Forelimb muscle (tissue), 1 donor: ENCODE results near the gene GUCD1. TPM values are rescaled to one million over a fixed set of nuclear protein-coding genes. Genes with fewer than 3 reads are reported as not detected.
"Not testable (repeated sequence)": the region's sequence is repeated elsewhere in the genome, so short reads cannot be mapped to it uniquely, and the experiment has no call there.

Source experiments
- DNase-seq: peaks from one replicate; pipeline ENCODE4 v3.0.0-alpha.2; 2013; ENCODE audit warnings: low read depth
- polyA plus RNA-seq: library from polyadenylated mRNA; unstranded; fragments of 120-200 nt; gene quantifications from one replicate; pipeline ENCODE4 v1.2.1, GENCODE V29; 2013; ENCODE audit not compliant: insufficient read length

The GUCD1 gene
- polyA plus RNA-seq, 1 donor, result 69.0 TPM

DNA sequence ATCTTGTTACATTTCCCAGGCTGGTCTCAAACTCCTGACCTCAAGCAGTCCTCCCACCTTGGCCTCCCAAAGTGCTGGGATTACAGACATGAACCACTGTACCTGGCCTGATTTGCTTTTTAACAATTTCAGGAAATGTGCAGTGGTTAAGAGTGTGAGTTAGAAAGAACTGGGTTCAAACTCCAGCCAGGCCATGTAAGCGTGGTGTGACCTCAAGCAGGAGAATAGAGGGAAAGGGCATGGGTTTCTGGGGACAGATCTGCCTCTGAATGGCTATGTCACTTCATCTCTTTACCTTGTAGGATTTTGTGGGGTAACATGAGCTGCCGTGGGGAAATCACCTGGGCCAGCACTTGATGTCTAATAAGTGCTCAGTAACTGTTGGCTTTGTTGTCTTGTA is 10.1 kb upstream of the GUCD1 start:
- DNase-seq, result no peak

GRCh38 chr22:24564376-24565058 is 9.6 kb upstream of the GUCD1 start:
- DNase-seq, result no peak

- DNase-seq, result no peak
These were observed 8.3 kb upstream of the GUCD1 start for GRCh38 chr22:24563246-24563645.

DNA sequence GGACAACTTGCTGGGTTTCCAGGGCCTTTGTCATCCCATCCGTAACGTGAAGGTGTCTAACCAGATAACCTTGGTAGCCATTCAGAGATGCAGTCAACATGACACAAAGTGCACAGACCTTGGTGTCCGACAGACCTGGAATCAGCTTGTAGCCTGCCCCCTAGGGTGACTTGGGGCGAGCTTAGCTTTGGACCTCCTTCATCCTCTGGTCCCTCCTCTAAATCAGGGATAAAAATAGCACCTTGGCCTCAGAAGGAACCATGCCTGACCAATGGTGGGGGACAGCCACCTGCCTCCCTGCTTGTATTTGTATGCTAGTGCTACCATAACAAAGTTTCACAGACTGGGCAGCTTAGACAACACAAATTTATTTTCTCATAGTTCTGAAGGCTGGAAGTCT is 4.5 kb upstream of the GUCD1 start:
- DNase-seq, result no peak

GRCh38 chr22:24555165-24556039 is 464 bp upstream of the GUCD1 start, which contains the start of gene SNRPD3:
Gene SNRPD3, plus strand, starts transcription at chr22:24555999. Its CDS starts 1,676 bp downstream, at chr22:24557675.
- peak; percentile 91 for DNase-seq

DNA sequence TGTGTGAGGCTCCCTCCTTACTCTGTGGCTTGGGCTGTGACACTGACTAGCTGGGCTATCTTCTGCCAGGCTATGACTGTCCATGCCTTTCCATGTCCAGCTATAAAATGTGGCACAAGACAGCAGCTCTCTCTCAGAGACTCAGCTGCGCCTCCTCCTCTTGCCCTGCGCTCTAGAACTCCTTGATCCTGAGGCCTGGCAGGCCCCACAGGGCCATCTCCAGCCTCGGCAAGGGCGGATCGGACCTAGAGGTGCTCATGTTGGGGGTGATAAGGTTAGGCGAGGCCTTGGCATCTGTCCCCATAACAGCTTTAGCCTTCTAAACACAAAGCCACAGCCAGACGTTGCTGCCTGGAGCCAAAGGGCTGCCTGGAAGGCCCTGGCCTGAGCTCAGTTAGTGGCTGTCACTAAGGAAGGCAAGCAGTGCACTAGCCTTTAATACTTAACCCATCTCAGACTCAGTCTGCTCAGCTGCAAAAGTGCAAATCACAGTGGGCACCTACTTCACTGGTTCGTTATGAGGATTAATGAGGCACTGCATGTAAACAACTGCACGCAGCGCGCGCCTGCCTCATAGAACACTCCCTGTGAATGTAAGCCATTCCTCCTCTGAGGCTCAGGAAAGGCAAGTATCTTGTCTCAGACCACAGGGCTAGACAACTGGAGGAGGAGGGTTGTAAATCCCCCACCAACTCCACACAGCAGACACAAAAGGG is 1.2 kb downstream of the GUCD1 start:
- no peak for DNase-seq

DNA sequence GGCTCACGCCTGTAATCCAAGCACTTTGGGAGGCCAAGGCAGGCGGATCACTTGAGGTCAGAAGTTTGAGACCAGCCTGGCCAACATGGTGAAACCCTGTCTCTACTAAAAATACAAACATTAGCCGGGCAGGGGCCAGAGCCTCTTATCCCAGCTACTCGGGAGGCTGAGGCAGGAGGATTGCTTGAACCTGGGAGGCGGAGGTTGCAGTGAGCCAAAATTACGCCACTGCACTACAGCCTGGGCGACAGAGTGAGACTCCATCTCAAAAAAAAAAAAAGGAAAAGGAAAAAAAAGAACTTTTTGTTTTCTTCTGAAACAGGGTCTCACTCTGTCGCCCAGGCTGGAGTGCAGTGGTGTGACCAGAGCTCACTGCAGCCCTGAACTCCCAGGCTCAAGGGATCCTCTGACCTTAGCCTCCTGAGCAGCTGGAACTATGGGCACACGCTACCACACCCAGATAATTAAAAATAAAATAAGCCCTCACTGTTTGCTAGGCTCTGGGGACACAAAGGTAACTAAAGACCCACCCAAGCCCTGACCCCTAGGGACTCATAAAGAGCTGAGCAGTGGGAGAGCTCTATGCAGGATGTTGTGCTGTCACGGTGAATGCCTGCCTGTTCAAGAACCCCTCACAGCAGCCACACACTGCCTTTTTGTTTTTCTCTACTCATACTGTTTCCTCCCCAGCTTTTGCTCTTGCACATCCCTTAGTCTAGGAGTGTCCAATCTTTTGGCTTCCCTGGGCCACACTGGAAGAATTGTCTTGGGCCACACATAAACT is 2.2 kb downstream of the GUCD1 start:
- DNase-seq, result not testable (repeated sequence)

DNA sequence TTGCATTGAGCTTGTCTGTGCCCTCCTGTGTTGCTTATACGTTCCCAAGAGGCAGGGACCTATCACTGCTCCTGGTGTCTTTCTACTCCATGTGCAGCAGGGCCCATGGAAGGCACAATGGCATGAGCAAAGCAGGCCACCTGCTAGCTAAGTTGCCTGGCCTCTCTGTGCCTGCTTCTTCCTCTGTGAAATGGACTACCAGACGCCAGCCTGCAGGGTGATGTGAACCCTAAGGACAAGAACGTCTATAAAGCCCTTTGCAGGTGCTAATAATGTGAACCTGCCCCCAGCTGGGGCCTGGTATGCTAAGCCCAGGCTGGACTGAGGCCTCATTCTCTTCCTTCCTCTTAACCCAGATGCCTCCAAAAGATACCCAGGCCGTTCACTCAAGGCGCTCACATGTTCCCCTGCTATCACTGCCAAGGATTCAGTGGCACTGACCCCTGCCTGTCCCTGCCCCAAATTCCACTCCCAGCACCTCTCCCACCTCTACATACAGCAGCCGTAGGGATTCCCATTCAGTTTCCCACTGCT is 4.0 kb downstream of the GUCD1 start:
- DNase-seq, result no peak

GRCh38 chr22:24550028-24550901 is 4.7 kb downstream of the GUCD1 start:
- DNase-seq, result no peak

- DNase-seq, result no peak
These were observed 6.1 kb downstream of the GUCD1 start for GRCh38 chr22:24548812-24549211.

DNA sequence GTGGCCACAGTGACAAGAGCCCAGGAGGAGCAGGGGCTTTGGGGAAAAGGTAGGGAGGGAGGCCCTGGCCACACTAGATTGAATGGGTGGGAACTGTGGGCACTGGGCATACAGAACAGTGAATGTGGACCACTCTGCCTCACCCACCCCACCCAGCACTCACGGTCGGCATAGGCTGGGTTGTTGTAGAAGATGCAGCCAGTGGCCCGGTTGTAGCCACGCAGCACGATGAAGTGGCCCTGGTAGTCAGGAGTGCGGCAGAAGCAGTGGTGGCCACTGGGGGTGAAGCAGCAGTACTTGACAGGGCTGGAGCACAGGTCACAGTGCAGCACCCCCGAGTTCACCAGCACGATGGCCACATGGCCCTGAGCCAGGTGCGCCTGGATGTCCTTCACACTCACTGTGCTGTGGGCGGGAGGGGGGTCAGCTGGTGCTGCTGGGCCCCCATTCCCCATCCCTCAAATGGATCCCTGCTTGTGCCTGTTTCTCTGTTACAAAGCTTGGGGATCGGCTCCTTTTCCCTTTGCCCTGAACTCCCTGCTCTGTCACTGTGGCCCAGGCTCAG is 11.2 kb downstream of the GUCD1 start:
- DNase-seq, result no peak

DNA sequence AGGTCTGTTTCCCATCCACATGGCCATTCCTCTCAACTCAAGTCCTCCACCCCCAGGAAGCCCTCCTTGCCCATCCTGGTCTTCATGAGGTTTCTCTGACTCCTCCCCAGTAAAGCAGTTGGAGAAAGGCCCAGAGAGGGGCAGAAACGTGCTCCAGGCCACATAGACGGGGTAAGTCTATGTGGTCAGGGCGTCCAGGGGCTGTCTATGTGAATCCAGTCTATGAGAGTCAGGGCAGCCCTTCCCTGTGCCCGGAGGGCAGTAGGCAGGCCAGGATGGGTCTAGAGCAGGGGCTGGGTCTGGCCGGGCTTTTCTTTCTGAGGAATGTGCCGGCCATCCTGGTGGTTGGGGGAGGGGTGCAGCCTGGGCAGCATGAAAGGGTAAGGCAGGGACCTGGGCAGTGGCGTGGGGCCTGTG is 11.7 kb downstream of the GUCD1 start:
- no peak for DNase-seq

- no peak for DNase-seq
These were observed 12.3 kb downstream of the GUCD1 start for GRCh38 chr22:24542641-24543040.

DNA sequence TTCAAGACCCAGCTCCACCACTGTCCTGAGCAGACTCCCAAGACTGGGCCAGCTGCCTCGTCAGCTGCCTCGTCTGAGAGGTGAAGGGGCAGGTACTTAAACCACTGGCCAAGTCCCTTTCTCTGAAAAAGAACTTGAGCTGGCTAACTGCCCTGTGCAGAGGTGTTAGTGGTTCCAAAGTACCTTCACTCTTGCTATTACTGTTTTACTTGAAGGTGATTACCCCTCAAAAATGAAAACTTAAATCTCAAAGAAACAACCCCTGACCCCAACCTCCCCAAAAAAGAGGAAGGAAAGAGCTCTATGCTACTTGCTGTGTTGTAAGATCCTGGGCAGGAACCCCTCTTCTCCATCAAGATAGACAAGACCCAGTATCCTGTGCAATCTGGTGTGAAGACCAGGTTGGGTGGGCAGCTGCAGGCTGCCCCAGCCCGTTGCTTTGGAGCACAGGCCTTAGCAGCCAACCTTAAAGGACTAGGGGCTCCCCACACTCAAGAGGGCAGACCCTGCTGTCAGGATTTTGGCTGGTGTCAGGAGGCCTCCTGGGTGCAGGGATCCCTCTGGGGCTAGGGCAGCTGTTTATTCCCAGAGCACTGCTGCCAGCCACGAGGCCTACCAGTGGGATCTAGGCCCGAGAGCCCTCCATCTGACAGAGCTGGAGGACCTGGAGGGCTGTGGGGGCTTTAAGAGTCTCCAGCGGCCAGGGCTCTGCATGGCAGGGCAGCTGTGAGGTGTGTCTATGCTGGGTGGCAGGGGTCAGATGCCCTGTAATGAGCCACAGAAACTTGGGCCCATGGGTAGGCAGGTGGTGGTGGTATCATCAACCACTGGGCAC is 13.0 kb downstream of the GUCD1 start:
- DNase-seq, result no peak

GRCh38 chr22:24540470-24540869 is 14.5 kb downstream of the GUCD1 start:
- DNase-seq, result no peak

- no peak for DNase-seq
These were observed 18.8 kb downstream of the GUCD1 start for GRCh38 chr22:24536089-24536488.

- DNase-seq, result no peak
These were observed 19.6 kb downstream of the GUCD1 start for GRCh38 chr22:24535348-24535747.

DNA sequence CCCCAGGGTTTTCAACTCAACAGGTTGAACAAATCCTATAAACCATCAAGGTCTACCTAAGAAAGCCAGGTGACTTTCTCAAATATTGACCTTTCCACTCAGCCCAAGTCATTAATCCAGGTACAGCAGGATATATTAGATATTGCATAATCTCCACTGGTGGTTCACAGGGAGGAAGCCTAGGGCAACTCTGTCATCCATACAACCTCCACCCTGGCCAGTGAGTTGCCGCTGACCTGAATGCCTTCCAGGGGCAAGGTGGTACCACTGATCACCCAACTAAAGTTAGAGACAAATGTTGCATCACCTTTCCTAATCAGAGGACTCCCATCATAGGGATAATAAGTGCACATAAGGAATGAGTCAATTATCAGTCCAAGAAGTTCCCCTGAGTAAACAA is 22.9 kb downstream of the GUCD1 start:
- no peak for DNase-seq

DNA sequence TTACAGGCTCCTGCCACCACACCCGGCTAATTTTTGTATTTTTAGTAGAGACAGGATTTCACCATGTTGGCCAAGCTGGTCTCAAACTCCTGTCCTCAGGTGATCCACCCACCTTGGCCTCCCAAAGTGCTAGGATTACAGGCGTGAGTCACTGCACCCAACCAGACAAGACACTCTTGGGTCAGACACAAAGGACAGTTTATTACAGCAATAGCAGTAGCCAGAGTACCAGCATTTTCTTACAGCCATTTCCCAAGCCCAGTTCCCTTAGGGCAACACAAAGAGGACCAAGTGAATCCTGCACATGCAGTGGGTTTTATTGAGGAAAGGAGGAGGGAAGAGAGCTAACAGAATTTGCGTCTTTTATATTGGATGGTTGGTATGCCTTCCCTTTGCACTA is 24.0 kb downstream of the GUCD1 start:
- DNase-seq, result not testable (repeated sequence)
